Activated CD8-positive, alpha-beta memory T cell treated with anti-CD3 and anti-CD28 coated beads, Interleukin-2, amount 50 U/mL, for 4 hours (primary cell): ENCODE measurements around the gene TMEM91.

Experiments used
- DNase-seq: peaks from one replicate; pipeline ENCODE4 v3.0.0-alpha.2; 2020

TMEM91 gene

GRCh38 chr19:41412953-41413352 is 36.6 kb downstream of the TMEM91 start:
- DNase-seq, result no peak

- no peak for DNase-seq
These were observed 37.6 kb downstream of the TMEM91 start for GRCh38 chr19:41413947-41414346.

GRCh38 chr19:41414461-41414860 is 38.1 kb downstream of the TMEM91 start:
- no peak for DNase-seq

GRCh38 chr19:41415154-41415571 is 38.8 kb downstream of the TMEM91 start:
- no peak for DNase-seq

GRCh38 chr19:41416194-41416674 is 39.9 kb downstream of the TMEM91 start:
- DNase-seq, result no peak

- DNase-seq, result no peak
These were observed 44.0 kb downstream of the TMEM91 start for GRCh38 chr19:41420101-41420880.

- no peak for DNase-seq
These were observed 45.0 kb downstream of the TMEM91 start for GRCh38 chr19:41421314-41421713.

GRCh38 chr19:41421973-41422372 is 45.6 kb downstream of the TMEM91 start:
- no peak for DNase-seq

- DNase-seq, result no peak
These were observed 46.1 kb downstream of the TMEM91 start for GRCh38 chr19:41422456-41422855.

- DNase-seq, result no peak
These were observed 46.6 kb downstream of the TMEM91 start for GRCh38 chr19:41422955-41423354.

GRCh38 chr19:41424335-41425173 is 48.2 kb downstream of the TMEM91 start:
- DNase-seq, result no peak

GRCh38 chr19:41425174-41426115 is 49.1 kb downstream of the TMEM91 start:
- no peak for DNase-seq

- DNase-seq, result no peak
These were observed 49.9 kb downstream of the TMEM91 start for GRCh38 chr19:41426116-41426841.

GRCh38 chr19:41426952-41427646 is 50.8 kb downstream of the TMEM91 start, which contains the start of gene B3GNT8:
Gene B3GNT8 (minus strand): TSS chr19:41427374. CDS start chr19:41426778, 596 bp downstream.
- peak; percentile 38 for DNase-seq

- peak; percentile 32 for DNase-seq
These were observed 51.5 kb downstream of the TMEM91 start for GRCh38 chr19:41427647-41428480.

GRCh38 chr19:41428481-41428859 is 52.1 kb downstream of the TMEM91 start:
- DNase-seq, result no peak

GRCh38 chr19:41430922-41431321 is 54.6 kb downstream of the TMEM91 start:
- no peak for DNase-seq

GRCh38 chr19:41431426-41432386 is 55.4 kb downstream of the TMEM91 start:
- no peak for DNase-seq

GRCh38 chr19:41433171-41433570 is 56.8 kb downstream of the TMEM91 start:
- DNase-seq, result no peak
